Caco-2 (cell line): ENCODE data around the gene NDRG2. TPM values are rescaled to one million over a fixed set of nuclear protein-coding genes. Genes with fewer than 3 reads are reported as not detected.
"Not testable (repeated sequence)": the region's sequence is repeated elsewhere in the genome, so short reads cannot be mapped to it uniquely, and the experiment has no call there.

ENCODE experiments used
- BruUV-seq: library from RNA; stranded (reverse); fragments of 400-500 nt; replicated peaks from 2 replicates; lab custom pipeline; 2021; lab: Mats Ljungman, UMichigan
- CTCF ChIA-PET: fragments of 300-600 bp; sonication (Branson Sonifier 250); formaldehyde crosslinking; loops from one replicate; lab custom pipeline; 2022; ENCODE audit warnings: antibody characterized with exemption; lab: Charles Lee
- POLR2A ChIA-PET: fragments of 300-600 bp; sonication (Branson Sonifier 250); formaldehyde crosslinking; loops from one replicate; lab custom pipeline; 2022; ENCODE audit warnings: antibody characterized with exemption; lab: Charles Lee
- DNase-seq, 2 experiments: peaks; one replicate each; pipeline versions ENCODE4 v3.0.0 to v3.0.0-alpha.2; 2020 to 2022
- H3K27me3 ChIP-seq: replicated peaks from 2 replicates; pipeline ENCODE4 v1.6.0; 2011; ENCODE audit warnings: low read length; ENCODE audit not compliant: control insufficient read depth, insufficient read depth
- H3K36me3 ChIP-seq: 2 replicates; pipeline ENCODE4 v1.5.1; 2011; ENCODE audit warnings: low read length; ENCODE audit not compliant: control insufficient read depth, insufficient read depth
- H3K4me1 ChIP-seq: fragments of 250-450 bp; sonication (Bioruptor Pico); 2 replicates; pipeline ENCODE4 v1.5.1; 2020; ENCODE audit warnings: mild to moderate bottlenecking
- H3K4me3 ChIP-seq: 2 replicates; pipeline ENCODE4 v1.5.1; 2011; ENCODE audit warnings: low read depth, mild to moderate bottlenecking, control low read depth, low read length
- H3K9me3 ChIP-seq: fragments of 250-450 bp; sonication (Bioruptor Pico); 2 replicates; pipeline ENCODE4 v1.5.1; 2020; ENCODE audit warnings: mild to moderate bottlenecking, moderate library complexity
- H3K27ac Mint-ChIP-seq: one replicate; pipeline ENCODE4 v1.8.0; 2022; ENCODE audit warnings: mixed read lengths; ENCODE audit not compliant: unreplicated experiment
- H3K27me3 Mint-ChIP-seq: one replicate; pipeline ENCODE4 v1.8.0; 2022; ENCODE audit warnings: mixed read lengths; ENCODE audit not compliant: insufficient read depth, unreplicated experiment
- H3K36me3 Mint-ChIP-seq: one replicate; pipeline ENCODE4 v1.8.0; 2022; ENCODE audit warnings: mild to moderate bottlenecking, mixed read lengths; ENCODE audit not compliant: insufficient read depth, unreplicated experiment
- H3K4me1 Mint-ChIP-seq: one replicate; pipeline ENCODE4 v1.8.0; 2022; ENCODE audit warnings: low read depth, mixed read lengths; ENCODE audit not compliant: unreplicated experiment
- H3K4me3 Mint-ChIP-seq: one replicate; pipeline ENCODE4 v1.8.0; 2022; ENCODE audit warnings: mild to moderate bottlenecking, moderate library complexity, mixed read lengths; ENCODE audit not compliant: unreplicated experiment
- H3K9me3 Mint-ChIP-seq: one replicate; pipeline ENCODE4 v1.8.0; 2022; ENCODE audit warnings: mixed read lengths; ENCODE audit not compliant: unreplicated experiment
- intact Hi-C: fragments of 100-400 bp; cut with micrococcal nuclease; formaldehyde crosslinking; loops from one replicate; pipeline ENCODE4 v1.10.0; 2022; ENCODE audit not compliant: unreplicated experiment
- total RNA-seq: library from RNA; stranded (reverse); gene quantifications from 2 replicates; pipeline ENCODE4 v1.2.3, GENCODE V29; 2022
- TF ChIP-seq, protein P1 (sequence below), 2 experiments: fragments of 200-600 bp in 1 of 2; IDR thresholded peaks; 1 replicate in 1 of 2; 2 replicates in 1 of 2; pipeline versions ENCODE4 v1.5.1 to v1.8.0; 2011 to 2022; ENCODE audit warnings: antibody characterized with exemption in 1 of 2, control low read depth in 1 of 2, inconsistent platforms in 1 of 2, low read depth in 1 of 2, low read length in 1 of 2, mild to moderate bottlenecking in 1 of 2, moderate library complexity in 1 of 2; ENCODE audit not compliant: insufficient read depth in 1 of 2, severe bottlenecking in 1 of 2, unreplicated experiment in 1 of 2

The NDRG2 gene
- total RNA-seq, 1 experiment from 2014 or later: 17.7 TPM

- no peaks in the 10 kb centered on the region for H3K9me3 Mint-ChIP-seq
- BruUV-seq: no TSS peak
- intact Hi-C loops: no loop called here
- Histone ChIP-seq H3K9me3 (no peaks in the 10 kb centered on the region), H3K36me3 (no peaks in the 10 kb centered on the region), H3K27me3 (no peaks in the 10 kb centered on the region), H3K4me1 (peaks cover 21% of the 10 kb centered on the region), H3K4me3 (no peak overlapping the region)
- peaks cover 18% of the 10 kb centered on the region for H3K4me1 Mint-ChIP-seq
- TF ChIP-seq, protein P1, sequence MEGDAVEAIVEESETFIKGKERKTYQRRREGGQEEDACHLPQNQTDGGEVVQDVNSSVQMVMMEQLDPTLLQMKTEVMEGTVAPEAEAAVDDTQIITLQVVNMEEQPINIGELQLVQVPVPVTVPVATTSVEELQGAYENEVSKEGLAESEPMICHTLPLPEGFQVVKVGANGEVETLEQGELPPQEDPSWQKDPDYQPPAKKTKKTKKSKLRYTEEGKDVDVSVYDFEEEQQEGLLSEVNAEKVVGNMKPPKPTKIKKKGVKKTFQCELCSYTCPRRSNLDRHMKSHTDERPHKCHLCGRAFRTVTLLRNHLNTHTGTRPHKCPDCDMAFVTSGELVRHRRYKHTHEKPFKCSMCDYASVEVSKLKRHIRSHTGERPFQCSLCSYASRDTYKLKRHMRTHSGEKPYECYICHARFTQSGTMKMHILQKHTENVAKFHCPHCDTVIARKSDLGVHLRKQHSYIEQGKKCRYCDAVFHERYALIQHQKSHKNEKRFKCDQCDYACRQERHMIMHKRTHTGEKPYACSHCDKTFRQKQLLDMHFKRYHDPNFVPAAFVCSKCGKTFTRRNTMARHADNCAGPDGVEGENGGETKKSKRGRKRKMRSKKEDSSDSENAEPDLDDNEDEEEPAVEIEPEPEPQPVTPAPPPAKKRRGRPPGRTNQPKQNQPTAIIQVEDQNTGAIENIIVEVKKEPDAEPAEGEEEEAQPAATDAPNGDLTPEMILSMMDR (IDR thresholded peaks at IDR 0.05; ENCODE audit: insufficient read depth in 1 of 2, low read depth in 1 of 2, low read length in 1 of 2, severe bottlenecking in 1 of 2, unreplicated experiment in 1 of 2): no peak
- H3K27ac Mint-ChIP-seq: no peak overlapping the region
- no peak for DNase-seq
- H3K4me3 Mint-ChIP-seq: no peak overlapping the region
- CTCF ChIA-PET: interaction anchor here (0.7 kb wide), 1 partner anchor 28 kb away, joined by 3 read pairs; no protein-coding TSS in a partner anchor
- no peaks in the 10 kb centered on the region for H3K36me3 Mint-ChIP-seq
- H3K27me3 Mint-ChIP-seq: peaks cover 16% of the 10 kb centered on the region
- POLR2A ChIA-PET: interaction anchor here (0.6 kb wide), 1 partner anchor 430 kb away, joined by 4 read pairs; no protein-coding TSS in a partner anchor
Measured at GRCh38 chr14:21042918-21043317, 18.1 kb upstream of the NDRG2 start.

GRCh38 chr14:21041676-21042433 is 17.0 kb upstream of the NDRG2 start, which contains the start of gene RNASE7:
Gene RNASE7 (plus strand): TSS chr14:21042362. CDS start chr14:21042993, 631 bp downstream.
- no TSS peak for BruUV-seq
- Mint-ChIP-seq H3K27ac (no peak within 1 kb of the TSS), H3K27me3 (peaks cover 16% of the 10 kb centered on the region), H3K9me3 (no peaks in the 10 kb centered on the region), H3K4me1 (peaks cover 21% of the 10 kb centered on the region), H3K4me3 (no peak within 1 kb of the TSS), H3K36me3 (no peaks in the 10 kb centered on the region)
- no peaks in the 10 kb centered on the region for H3K27me3 ChIP-seq
- intact Hi-C loops: no loop called here
- POLR2A ChIA-PET: no interaction called here
- TF ChIP-seq, protein P1 (IDR thresholded peaks at IDR 0.05; ENCODE audit: insufficient read depth in 1 of 2, low read depth in 1 of 2, low read length in 1 of 2, severe bottlenecking in 1 of 2, unreplicated experiment in 1 of 2): no peak
- no peaks in the 10 kb centered on the region for H3K36me3 ChIP-seq
- no peak within 1 kb of the TSS for H3K4me3 ChIP-seq
- peaks cover 24% of the 10 kb centered on the region for H3K4me1 ChIP-seq
- CTCF ChIA-PET: interaction anchor here (0.7 to 4.0 kb wide), 2 partner anchors 27 kb away, joined by 3 to 229 read pairs; no protein-coding TSS in a partner anchor
- no peaks in the 10 kb centered on the region for H3K9me3 ChIP-seq
- DNase-seq: no peak

GRCh38 chr14:21040941-21041340 is 16.1 kb upstream of the NDRG2 start:
- intact Hi-C loops: loop anchor here (1.0 kb wide), 4 partner anchors 27 to 184 kb away; no protein-coding TSS in a partner anchor
- BruUV-seq, H3K4me3 Mint-ChIP-seq, H3K4me3 ChIP-seq, H3K9me3 Mint-ChIP-seq, POLR2A ChIA-PET, H3K36me3 Mint-ChIP-seq, H3K27me3 ChIP-seq, H3K9me3 ChIP-seq, DNase-seq, H3K36me3 ChIP-seq, H3K27ac Mint-ChIP-seq: not testable (repeated sequence)
- CTCF ChIA-PET: interaction anchor here (1.2 to 4.0 kb wide), 8 partner anchors 9 to 183 kb away, joined by 3 to 229 read pairs (median 9); partner anchors contain the start of gene ARHGEF40
- H3K4me1 ChIP-seq: peaks cover 24% of the 10 kb centered on the region
- peaks cover 16% of the 10 kb centered on the region for H3K27me3 Mint-ChIP-seq
- peaks cover 21% of the 10 kb centered on the region for H3K4me1 Mint-ChIP-seq
